Upper lobe of left lung (tissue), 4 donors: ENCODE data around the gene PGP.

Source experiments
- CTCF ChIP-seq, 6 experiments: fragments of 450-650 bp in 4 of 6; fragments of 200-600 bp in 2 of 6; sonication (generic) in 2 of 6; IDR thresholded peaks; one replicate each; pipeline ENCODE4 v1.5.1; 2016 to 2019; ENCODE audit warnings: antibody characterized with exemption in 6 of 6
- POLR2A ChIP-seq, 4 donors: fragments of 450-650 bp; IDR thresholded peaks; one replicate each; pipeline ENCODE4 v1.5.1; 2016 to 2017; ENCODE audit warnings: antibody characterized with exemption in 4 of 4, mild to moderate bottlenecking in 2 of 4

- TF ChIP-seq CTCF (IDR thresholded peaks at IDR 0.05) (no peak), POLR2A (IDR thresholded peaks at IDR 0.05) (no peak)
Observed at GRCh38 chr16:2175454-2175853, 39.2 kb downstream of the PGP start.
